ENCODE data around the gene TFPI. TPM values are rescaled to one million over a fixed set of nuclear protein-coding genes. Genes with fewer than 3 reads are reported as not detected.
"Not testable (repeated sequence)": the region's sequence is repeated elsewhere in the genome, so short reads cannot be mapped to it uniquely, and the experiment has no call there.

Gene TFPI
- total RNA-seq, 2 experiments from 2014 or later = not detected

- H3K4me1 ChIP-seq (ENCODE audit: insufficient read depth, low read length, poor library complexity, severe bottlenecking); H3K79me2 ChIP-seq (ENCODE audit: insufficient read depth, low read depth, low read length); H2AFZ ChIP-seq (ENCODE audit: low read length); H3K4me3 ChIP-seq (ENCODE audit: low read depth, low read length, poor library complexity, severe bottlenecking); H3K27ac ChIP-seq (ENCODE audit: low read depth, low read length, poor library complexity, severe bottlenecking); DNase-seq (ENCODE audit: low spot score); intact Hi-C loops (cut with micrococcal nuclease; ENCODE audit: unreplicated experiment); H4K20me1 ChIP-seq (ENCODE audit: insufficient read depth, low read length); H3K9me2 ChIP-seq (ENCODE audit: insufficient read depth, low read length); POLR2A ChIA-PET; H3K4me2 ChIP-seq (ENCODE audit: low read length); CTCF ChIA-PET (ENCODE audit: unreplicated experiment); H3K36me3 ChIP-seq (ENCODE audit: insufficient read depth, low read length); BruUV-seq (replicated peaks); H3K9me3 ChIP-seq (ENCODE audit: low read length): not testable (repeated sequence)
These were observed 37.4 kb downstream of the TFPI start for GRCh38 chr2:187516630-187517510.

GRCh38 chr2:187514930-187515329 is 39.3 kb downstream of the TFPI start:
- ChIA-PET CTCF (ENCODE audit: unreplicated experiment) (no interaction called here), POLR2A (no interaction called here)
- no peak overlapping the region for H3K4me2 ChIP-seq (ENCODE audit: low read length)
- no peak overlapping the region for H3K4me3 ChIP-seq (ENCODE audit: low read depth, low read length, poor library complexity, severe bottlenecking)
- H3K9me2 ChIP-seq (ENCODE audit: insufficient read depth, low read length) = no peaks in the 10 kb centered on the region
- TF ChIP-seq EZH2phosphoT487 (IDR thresholded peaks at IDR 0.05; ENCODE audit: borderline replicate concordance, low read depth, low read length) = no peak
- no peak for TF ChIP-seq CTCF (conservative IDR thresholded peaks at IDR 0.05; ENCODE audit: low read length)
- H4K20me1 ChIP-seq (ENCODE audit: insufficient read depth, low read length) = no peaks in the 10 kb centered on the region
- intact Hi-C loops (cut with micrococcal nuclease; ENCODE audit: unreplicated experiment) = no loop called here
- H3K27ac ChIP-seq (ENCODE audit: low read depth, low read length, poor library complexity, severe bottlenecking) = no peak overlapping the region
- no peaks in the 10 kb centered on the region for H3K9me3 ChIP-seq (ENCODE audit: low read length)
- H2AFZ ChIP-seq (ENCODE audit: low read length) = no peak overlapping the region
- no peaks in the 10 kb centered on the region for H3K4me1 ChIP-seq (ENCODE audit: insufficient read depth, low read length, poor library complexity, severe bottlenecking)
- no peaks in the 10 kb centered on the region for H3K79me2 ChIP-seq (ENCODE audit: insufficient read depth, low read depth, low read length)
- no peaks in the 10 kb centered on the region for H3K36me3 ChIP-seq (ENCODE audit: insufficient read depth, low read length)
- DNase-seq (ENCODE audit: low spot score) = no peak
- BruUV-seq (replicated peaks) = no TSS peak

GRCh38 chr2:187514235-187514829 is 39.9 kb downstream of the TFPI start:
- not testable (repeated sequence) for H2AFZ ChIP-seq (ENCODE audit: low read length)

GRCh38 chr2:187513460-187514234 is 40.6 kb downstream of the TFPI start:
- POLR2A ChIA-PET = interaction anchor here (0.6 kb wide), 1 partner anchor 477 kb away, joined by 5 read pairs; no protein-coding TSS in a partner anchor
- DNase-seq (ENCODE audit: low spot score); H3K36me3 ChIP-seq (ENCODE audit: insufficient read depth, low read length); H3K79me2 ChIP-seq (ENCODE audit: insufficient read depth, low read depth, low read length); intact Hi-C loops (cut with micrococcal nuclease; ENCODE audit: unreplicated experiment); H3K27ac ChIP-seq (ENCODE audit: low read depth, low read length, poor library complexity, severe bottlenecking); H3K9me3 ChIP-seq (ENCODE audit: low read length); H3K4me1 ChIP-seq (ENCODE audit: insufficient read depth, low read length, poor library complexity, severe bottlenecking); BruUV-seq (replicated peaks); H2AFZ ChIP-seq (ENCODE audit: low read length); CTCF ChIA-PET (ENCODE audit: unreplicated experiment); H3K4me2 ChIP-seq (ENCODE audit: low read length); H4K20me1 ChIP-seq (ENCODE audit: insufficient read depth, low read length); H3K9me2 ChIP-seq (ENCODE audit: insufficient read depth, low read length); H3K4me3 ChIP-seq (ENCODE audit: low read depth, low read length, poor library complexity, severe bottlenecking): not testable (repeated sequence)

More at GRCh38 chr2:187514235-187514829, 39.9 kb downstream of the TFPI start:
- H3K9me2 ChIP-seq (ENCODE audit: insufficient read depth, low read length); H3K27ac ChIP-seq (ENCODE audit: low read depth, low read length, poor library complexity, severe bottlenecking); H4K20me1 ChIP-seq (ENCODE audit: insufficient read depth, low read length); H3K4me3 ChIP-seq (ENCODE audit: low read depth, low read length, poor library complexity, severe bottlenecking); H3K4me2 ChIP-seq (ENCODE audit: low read length); BruUV-seq (replicated peaks); H3K9me3 ChIP-seq (ENCODE audit: low read length); CTCF ChIA-PET (ENCODE audit: unreplicated experiment); H3K79me2 ChIP-seq (ENCODE audit: insufficient read depth, low read depth, low read length); intact Hi-C loops (cut with micrococcal nuclease; ENCODE audit: unreplicated experiment); H3K36me3 ChIP-seq (ENCODE audit: insufficient read depth, low read length); DNase-seq (ENCODE audit: low spot score); H3K4me1 ChIP-seq (ENCODE audit: insufficient read depth, low read length, poor library complexity, severe bottlenecking): not testable (repeated sequence)
- POLR2A ChIA-PET = interaction anchor here (0.6 kb wide), 1 partner anchor 476 kb away, joined by 5 read pairs; no protein-coding TSS in a partner anchor

Measured in OCI-LY7 (cell line).